ENCODE data around the gene GCN1. TPM values are rescaled to one million over a fixed set of nuclear protein-coding genes. Genes with fewer than 3 reads are reported as not detected.

Gene GCN1
- total and polyA plus RNA-seq, 2 donors from 2014 or later: 12.2 to 77.6 TPM

GRCh38 chr12:120235369-120236323 is 41.1 kb upstream of the GCN1 start:
- no peaks in the 10 kb centered on the region for H3K36me3 ChIP-seq (ENCODE audit: control insufficient read depth in 2 of 3, insufficient read depth in 3 of 3, low read length in 3 of 3)
- DNase-seq (peak; percentile 73 to 86 (median 80)), FAIRE-seq (no peak)
- no peak for TF ChIP-seq CTCF (IDR thresholded peaks at IDR 0.05; ENCODE audit: borderline replicate concordance, extremely low read depth, insufficient read depth)
- no peaks in the 10 kb centered on the region for H3K9me3 ChIP-seq (ENCODE audit: control insufficient read depth in 2 of 3, insufficient read depth in 1 of 3, low read length in 3 of 3)
- H3K4me1 ChIP-seq (ENCODE audit: control insufficient read depth in 2 of 3, insufficient read depth in 2 of 3, low read depth in 1 of 3, low read length in 3 of 3): peaks cover 8 to 74% (median 59%) of the 10 kb centered on the region in 3 donors
- peak overlapping the region in 1 of 3 donors; percentile 22 for H3K9ac ChIP-seq (ENCODE audit: low read length in 3 of 3)
- H3K27me3 ChIP-seq (ENCODE audit: control insufficient read depth, insufficient read depth, low read length): no peaks in the 10 kb centered on the region
- intact Hi-C loops (cut with DNase I): no loop called here
- H3K4me3 ChIP-seq (ENCODE audit: low read length in 3 of 3): no peak overlapping the region
- peak overlapping the region; percentile 68 to 84 for H3K27ac ChIP-seq (ENCODE audit: low read depth in 2 of 2, low read length in 2 of 2)

- Histone ChIP-seq H3K4me1 (ENCODE audit: control insufficient read depth in 2 of 3, insufficient read depth in 2 of 3, low read depth in 1 of 3, low read length in 3 of 3) (peaks cover 8 to 74% (median 58%) of the 10 kb centered on the region in 3 donors), H3K9ac (ENCODE audit: low read length in 3 of 3) (peak overlapping the region in 1 of 3 donors; percentile 22), H3K9me3 (ENCODE audit: control insufficient read depth in 2 of 3, insufficient read depth in 1 of 3, low read length in 3 of 3) (no peaks in the 10 kb centered on the region), H3K27me3 (ENCODE audit: control insufficient read depth, insufficient read depth, low read length) (no peaks in the 10 kb centered on the region), H3K36me3 (ENCODE audit: control insufficient read depth in 2 of 3, insufficient read depth in 3 of 3, low read length in 3 of 3) (no peaks in the 10 kb centered on the region), H3K27ac (ENCODE audit: low read depth in 2 of 2, low read length in 2 of 2) (peak overlapping the region; percentile 68 to 84), H3K4me3 (ENCODE audit: low read length in 3 of 3) (no peak overlapping the region)
- DNase-seq: peak; percentile 89 to 96 (median 94)
- no peak for FAIRE-seq
- peak; percentile 58 for TF ChIP-seq CTCF (IDR thresholded peaks at IDR 0.05; ENCODE audit: borderline replicate concordance, extremely low read depth, insufficient read depth)
- intact Hi-C loops (cut with DNase I): no loop called here
These were observed 40.3 kb upstream of the GCN1 start for GRCh38 chr12:120234643-120235368.

GRCh38 chr12:120231316-120232011 is 36.9 kb upstream of the GCN1 start:
- no peaks in the 10 kb centered on the region for H3K27me3 ChIP-seq (ENCODE audit: control insufficient read depth, insufficient read depth, low read length)
- H3K27ac ChIP-seq (ENCODE audit: low read depth in 2 of 2, low read length in 2 of 2): peak overlapping the region; percentile 84 to 92
- intact Hi-C loops (cut with DNase I): no loop called here
- H3K9me3 ChIP-seq (ENCODE audit: control insufficient read depth in 2 of 3, insufficient read depth in 1 of 3, low read length in 3 of 3): no peaks in the 10 kb centered on the region
- FAIRE-seq: no peak
- no peak overlapping the region for H3K4me3 ChIP-seq (ENCODE audit: low read length in 3 of 3)
- H3K36me3 ChIP-seq (ENCODE audit: control insufficient read depth in 2 of 3, insufficient read depth in 3 of 3, low read length in 3 of 3): peaks cover 0 to 4% (median 4%) of the 10 kb centered on the region in 3 donors
- DNase-seq: peak in 2 of 5 donors; percentile 64 to 90
- no peak for TF ChIP-seq CTCF (IDR thresholded peaks at IDR 0.05; ENCODE audit: borderline replicate concordance, extremely low read depth, insufficient read depth)
- H3K4me1 ChIP-seq (ENCODE audit: control insufficient read depth in 2 of 3, insufficient read depth in 2 of 3, low read depth in 1 of 3, low read length in 3 of 3): peaks cover 11 to 83% (median 72%) of the 10 kb centered on the region in 3 donors
- peak overlapping the region in 1 of 3 donors; percentile 66 for H3K9ac ChIP-seq (ENCODE audit: low read length in 3 of 3)
